SK-N-SH (cell line): Measurements from ENCODE around the gene SYT17.

Experiments
- EZH2phosphoT487 ChIP-seq: fragments of 200-600 bp; sonication (generic); IDR thresholded peaks from 2 replicates; pipeline ENCODE4 v1.6.1; 2017; ENCODE audit warnings: low read depth, mixed run types, mild to moderate bottlenecking, antibody characterized with exemption, moderate library complexity, borderline replicate concordance
- TF ChIP-seq, protein P1 (sequence below): IDR thresholded peaks from 2 replicates; pipeline ENCODE4 v1.4.0; 2012; ENCODE audit warnings: low read depth, borderline replicate concordance
- TF ChIP-seq, protein P2 (sequence below): fragments of 200-600 bp; sonication (generic); IDR thresholded peaks from 2 replicates; pipeline ENCODE4 v1.6.1; 2017; ENCODE audit warnings: antibody characterized with exemption, mild to moderate bottlenecking, moderate library complexity
- TF ChIP-seq, protein P3 (sequence below): fragments of 150-350 bp; IDR thresholded peaks from 2 replicates; pipeline ENCODE4 v1.6.1; 2017; ENCODE audit warnings: antibody characterized with exemption, low read length, low read depth, borderline replicate concordance

DNA sequence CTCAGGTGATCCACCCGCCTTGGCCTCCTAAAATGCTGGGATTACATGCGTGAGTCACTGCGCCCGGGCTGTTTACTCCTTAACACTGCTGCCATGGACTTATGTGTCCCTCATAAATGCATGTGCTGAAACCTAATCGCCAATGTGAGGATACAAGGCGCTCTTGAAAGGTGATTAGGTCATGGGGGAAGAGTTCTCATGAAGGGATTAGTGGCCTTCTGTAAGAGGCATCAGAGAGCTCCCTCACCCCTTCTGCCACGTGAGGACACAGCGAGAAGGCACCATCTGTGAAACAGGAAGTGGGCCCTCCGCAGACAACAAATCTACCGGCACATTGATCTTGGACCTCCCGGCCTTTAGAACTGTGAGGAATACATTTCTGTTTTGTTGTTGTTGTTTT lies 35.1 kb upstream of the SYT17 start:
- TF ChIP-seq, protein P1, sequence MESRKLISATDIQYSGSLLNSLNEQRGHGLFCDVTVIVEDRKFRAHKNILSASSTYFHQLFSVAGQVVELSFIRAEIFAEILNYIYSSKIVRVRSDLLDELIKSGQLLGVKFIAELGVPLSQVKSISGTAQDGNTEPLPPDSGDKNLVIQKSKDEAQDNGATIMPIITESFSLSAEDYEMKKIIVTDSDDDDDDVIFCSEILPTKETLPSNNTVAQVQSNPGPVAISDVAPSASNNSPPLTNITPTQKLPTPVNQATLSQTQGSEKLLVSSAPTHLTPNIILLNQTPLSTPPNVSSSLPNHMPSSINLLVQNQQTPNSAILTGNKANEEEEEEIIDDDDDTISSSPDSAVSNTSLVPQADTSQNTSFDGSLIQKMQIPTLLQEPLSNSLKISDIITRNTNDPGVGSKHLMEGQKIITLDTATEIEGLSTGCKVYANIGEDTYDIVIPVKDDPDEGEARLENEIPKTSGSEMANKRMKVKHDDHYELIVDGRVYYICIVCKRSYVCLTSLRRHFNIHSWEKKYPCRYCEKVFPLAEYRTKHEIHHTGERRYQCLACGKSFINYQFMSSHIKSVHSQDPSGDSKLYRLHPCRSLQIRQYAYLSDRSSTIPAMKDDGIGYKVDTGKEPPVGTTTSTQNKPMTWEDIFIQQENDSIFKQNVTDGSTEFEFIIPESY: no peak
- TF ChIP-seq, protein P2, sequence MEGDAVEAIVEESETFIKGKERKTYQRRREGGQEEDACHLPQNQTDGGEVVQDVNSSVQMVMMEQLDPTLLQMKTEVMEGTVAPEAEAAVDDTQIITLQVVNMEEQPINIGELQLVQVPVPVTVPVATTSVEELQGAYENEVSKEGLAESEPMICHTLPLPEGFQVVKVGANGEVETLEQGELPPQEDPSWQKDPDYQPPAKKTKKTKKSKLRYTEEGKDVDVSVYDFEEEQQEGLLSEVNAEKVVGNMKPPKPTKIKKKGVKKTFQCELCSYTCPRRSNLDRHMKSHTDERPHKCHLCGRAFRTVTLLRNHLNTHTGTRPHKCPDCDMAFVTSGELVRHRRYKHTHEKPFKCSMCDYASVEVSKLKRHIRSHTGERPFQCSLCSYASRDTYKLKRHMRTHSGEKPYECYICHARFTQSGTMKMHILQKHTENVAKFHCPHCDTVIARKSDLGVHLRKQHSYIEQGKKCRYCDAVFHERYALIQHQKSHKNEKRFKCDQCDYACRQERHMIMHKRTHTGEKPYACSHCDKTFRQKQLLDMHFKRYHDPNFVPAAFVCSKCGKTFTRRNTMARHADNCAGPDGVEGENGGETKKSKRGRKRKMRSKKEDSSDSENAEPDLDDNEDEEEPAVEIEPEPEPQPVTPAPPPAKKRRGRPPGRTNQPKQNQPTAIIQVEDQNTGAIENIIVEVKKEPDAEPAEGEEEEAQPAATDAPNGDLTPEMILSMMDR: no peak
- TF ChIP-seq EZH2phosphoT487: no peak
- TF ChIP-seq, protein P3, sequence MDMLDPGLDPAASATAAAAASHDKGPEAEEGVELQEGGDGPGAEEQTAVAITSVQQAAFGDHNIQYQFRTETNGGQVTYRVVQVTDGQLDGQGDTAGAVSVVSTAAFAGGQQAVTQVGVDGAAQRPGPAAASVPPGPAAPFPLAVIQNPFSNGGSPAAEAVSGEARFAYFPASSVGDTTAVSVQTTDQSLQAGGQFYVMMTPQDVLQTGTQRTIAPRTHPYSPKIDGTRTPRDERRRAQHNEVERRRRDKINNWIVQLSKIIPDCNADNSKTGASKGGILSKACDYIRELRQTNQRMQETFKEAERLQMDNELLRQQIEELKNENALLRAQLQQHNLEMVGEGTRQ: no peak
